Islet of Langerhans (tissue), 1 donor: ENCODE measurements around the gene DENND5B.
"Not testable (repeated sequence)": the region's sequence is repeated elsewhere in the genome, so short reads cannot be mapped to it uniquely, and the experiment has no call there.

ENCODE experiments used
- FAIRE-seq: peaks from one replicate; lab custom pipeline; 2011; peaks lifted over from hg19 to GRCh38; lab: Jason Lieb, UNC

The DENND5B gene

DNA sequence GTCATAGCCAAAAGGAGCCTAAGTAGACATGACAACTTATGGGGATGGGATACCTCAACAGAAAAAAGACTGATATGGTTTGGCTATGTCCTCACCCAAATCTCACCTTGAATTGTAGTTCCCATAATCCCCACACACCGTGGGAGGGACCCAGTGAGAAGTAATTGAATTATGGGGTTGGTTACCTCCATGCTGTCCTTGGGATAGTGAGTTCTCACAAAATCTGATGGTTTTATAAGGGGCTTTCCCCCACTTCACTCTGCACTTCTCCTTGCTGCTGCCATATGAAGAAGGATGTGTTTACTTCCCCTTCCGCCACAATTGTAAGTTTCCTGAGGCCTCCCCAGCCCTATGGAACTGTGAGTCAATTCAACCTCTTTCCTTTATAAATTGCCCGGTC, 89.9 kb downstream of the DENND5B start:
- FAIRE-seq, result peak; percentile 9

DNA sequence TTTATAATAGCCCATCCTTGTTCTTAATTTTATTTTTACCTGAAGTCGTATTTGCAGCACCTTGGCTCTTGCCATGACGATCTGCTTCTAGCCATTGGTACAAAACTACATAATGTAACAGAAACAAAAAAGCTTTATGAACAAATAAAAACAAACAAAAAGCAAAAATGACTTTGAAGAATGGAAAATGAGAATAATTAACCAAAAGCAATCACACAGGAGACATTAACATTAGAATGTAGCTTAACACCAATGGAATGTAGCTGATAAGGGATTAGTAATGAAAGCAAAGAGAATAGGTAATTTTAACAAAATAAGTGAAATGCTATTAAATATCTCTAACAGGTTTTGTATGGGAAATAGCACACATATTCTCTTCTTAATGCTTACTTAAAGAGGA, 91.4 kb downstream of the DENND5B start:
- peak; percentile 33 for FAIRE-seq

DNA sequence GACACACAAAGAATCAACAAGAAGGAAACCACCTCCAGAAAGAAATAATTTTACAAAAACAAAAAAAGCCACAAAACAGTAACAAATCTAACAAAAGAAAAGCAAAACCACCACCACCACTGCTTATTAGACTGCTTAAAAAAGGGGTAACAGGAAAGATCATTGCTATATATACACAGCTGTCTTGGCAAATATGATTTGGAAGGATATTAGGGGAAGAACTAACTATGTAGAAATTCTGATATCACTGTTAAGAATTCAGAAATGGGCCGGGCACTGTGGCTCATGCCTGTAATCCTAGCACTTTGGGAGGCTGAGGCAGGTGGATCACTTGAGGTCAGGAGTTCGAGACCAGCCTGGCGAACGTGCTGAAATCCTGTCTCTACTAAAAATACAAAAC, 92.5 kb downstream of the DENND5B start:
- no peak for FAIRE-seq

DNA sequence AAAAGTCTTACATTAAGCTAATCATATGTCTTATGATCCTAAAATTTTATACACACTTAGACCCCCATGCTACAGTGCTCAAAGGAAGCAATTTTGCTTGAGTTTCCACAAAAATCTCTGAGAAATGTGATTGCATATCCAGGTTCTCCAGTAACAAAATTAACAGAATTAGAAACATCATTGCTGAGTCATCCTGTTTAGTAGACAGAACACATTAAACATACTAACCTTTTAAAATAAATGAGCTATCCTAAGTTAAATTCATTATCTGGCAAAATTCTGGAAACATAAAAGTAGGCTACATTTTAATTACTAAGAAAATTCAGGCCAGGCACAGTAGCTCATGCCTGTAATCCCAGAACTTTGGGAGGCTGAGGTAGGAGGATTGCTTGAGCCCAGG, 94.7 kb downstream of the DENND5B start:
- peak; percentile 74 for FAIRE-seq

DNA sequence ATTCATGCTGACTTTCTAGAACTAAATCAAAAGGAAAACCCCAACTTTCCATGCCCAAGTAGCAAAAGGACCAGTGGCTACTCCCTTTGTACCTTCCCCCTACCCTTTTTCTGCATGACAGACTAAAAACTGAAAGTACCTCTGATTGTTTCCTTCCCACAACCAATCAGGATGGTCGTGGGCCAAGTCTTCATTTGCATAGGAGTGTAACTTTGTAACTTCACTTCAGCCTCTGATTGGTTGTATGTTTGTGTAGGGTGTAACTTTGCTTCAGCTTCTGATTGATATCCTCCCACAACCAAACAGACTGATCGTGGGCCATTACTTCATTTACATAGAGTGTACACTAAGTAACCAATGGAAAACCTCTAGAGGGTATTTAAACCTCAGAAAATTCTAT, 96.5 kb downstream of the DENND5B start:
- no peak for FAIRE-seq

DNA sequence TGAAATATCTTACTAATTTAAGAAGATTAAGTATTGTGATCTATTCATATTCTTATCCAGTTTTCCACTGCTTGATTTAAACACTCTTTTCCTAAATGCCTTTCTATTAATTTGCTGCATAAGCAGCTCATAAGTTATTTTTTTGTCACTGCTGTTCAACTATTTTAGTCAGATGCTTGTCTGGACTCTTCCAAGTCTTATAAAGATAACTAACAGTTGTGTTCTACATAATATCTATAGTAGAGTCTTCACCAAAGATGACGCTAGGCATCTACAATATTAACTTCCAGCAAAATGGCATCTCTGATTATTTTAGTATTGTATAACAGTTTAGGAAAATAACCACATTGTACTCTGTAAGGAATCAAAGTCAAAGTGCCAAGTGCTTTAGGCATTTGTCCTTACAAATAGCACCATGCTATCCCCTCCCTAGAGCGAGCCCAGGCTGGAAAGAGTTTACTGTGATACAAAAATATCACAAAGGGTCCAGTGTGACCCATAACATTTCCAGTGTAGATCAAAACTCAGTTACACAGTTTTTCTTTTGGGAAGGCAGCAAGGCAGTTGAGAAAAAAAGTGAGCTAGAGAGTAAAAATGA, 98.2 kb downstream of the DENND5B start:
- FAIRE-seq, result no peak

DNA sequence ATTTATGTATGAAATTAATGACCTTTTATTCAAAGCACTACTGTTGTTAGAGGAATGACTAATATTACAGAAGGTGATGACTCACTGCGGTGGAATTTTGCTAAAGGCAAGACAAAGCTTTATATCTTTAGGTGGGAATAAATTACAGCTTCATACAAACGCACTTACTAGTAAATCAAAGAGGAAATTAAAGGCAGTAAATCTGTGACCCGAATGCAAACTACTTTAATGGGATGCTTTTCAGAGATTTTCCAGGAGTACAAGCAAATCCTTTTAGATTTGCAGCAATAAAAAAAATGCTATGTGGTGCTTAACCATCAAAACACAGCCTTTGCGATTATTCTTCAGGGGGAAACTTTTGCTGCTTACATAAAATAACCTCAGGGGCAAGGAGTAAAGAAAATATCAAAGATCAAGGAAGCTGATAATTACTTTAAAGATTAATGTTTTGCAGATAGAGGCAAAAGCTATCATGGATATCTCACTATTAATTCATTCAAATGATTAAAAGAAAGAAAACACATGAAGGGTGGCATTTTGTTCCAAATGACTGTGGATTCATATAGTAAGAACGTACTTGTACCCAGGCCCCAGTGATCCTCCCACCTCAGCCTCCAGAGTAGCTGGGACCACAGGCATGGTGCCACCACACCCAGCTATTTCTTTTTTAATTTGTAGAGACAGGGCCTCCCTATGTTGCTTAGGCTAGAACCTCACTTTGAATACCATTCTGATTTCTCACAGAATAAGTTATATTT, 98.9 kb downstream of the DENND5B start:
- no peak for FAIRE-seq

DNA sequence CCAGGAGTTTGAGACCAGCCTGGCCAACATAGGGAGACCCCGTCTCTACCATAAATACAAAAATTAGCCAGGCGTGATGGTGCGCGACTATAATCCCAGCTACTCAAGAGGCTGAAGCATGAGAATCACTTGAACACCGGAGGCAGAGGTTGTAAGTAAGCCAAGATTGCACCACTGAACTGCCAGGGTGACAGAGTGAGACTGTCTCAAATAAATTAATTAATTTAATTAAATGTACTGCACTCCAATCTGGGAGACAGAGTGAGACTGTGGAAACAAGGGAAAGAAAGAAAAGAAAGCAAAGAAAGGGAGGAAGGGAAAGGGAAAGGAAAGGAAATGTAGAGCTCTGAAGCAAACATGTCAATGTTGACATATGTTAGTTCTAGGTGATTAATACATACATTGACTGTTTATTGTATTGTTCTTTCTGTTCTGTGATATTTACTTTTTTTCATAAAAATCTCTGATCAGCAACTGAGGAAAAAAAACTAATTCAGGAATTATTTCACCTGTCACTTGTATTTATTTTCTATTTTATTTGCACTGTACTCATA, 99.6 kb downstream of the DENND5B start:
- FAIRE-seq, result peak; percentile 86

DNA sequence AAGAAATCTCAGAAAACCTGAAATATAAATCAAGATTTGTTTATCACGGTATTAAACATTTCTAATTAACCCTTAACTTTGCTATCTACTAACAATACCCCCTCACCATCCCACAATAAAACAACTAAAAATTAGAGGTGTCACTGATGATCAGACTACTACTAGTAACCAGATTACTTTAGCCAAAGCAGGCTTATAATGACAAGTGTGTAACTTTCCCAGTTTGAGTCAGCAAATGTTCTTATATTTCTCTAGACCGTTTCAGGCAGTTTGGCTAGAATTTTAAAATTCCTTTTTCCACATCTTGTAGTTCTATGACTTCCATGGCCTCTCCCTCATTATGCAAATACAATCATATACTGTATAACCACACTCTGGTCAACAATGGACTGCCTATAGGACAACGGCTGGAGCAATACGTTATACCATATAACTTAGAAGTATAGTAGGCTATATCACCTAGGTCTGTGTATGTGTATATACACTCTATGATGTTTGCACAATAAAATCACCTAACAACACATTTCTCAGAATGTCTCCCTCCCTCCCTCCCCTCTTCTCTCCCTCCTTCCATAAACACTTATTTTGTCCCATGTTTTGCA, 102.1 kb downstream of the DENND5B start:
- FAIRE-seq, result no peak

DNA sequence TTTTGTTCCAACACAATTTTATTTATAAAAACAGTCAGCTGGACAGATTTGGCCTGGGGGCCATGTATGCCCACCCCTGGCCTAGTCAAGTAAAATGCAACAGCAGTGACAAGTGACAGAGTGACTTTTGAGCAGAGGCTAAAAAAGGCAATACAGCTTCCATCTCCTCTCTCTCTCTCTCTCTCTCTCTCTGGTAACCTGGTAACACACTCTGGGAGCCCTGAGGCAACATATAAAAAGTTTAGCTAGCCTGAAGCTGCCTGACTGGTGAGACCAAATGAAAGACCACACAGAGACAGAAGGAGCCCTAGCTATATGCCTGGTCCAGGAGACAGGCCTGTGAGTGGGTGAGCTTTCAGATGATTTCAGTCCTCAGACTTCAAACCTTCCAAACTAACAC, 105.4 kb downstream of the DENND5B start:
- peak; percentile 58 for FAIRE-seq

DNA sequence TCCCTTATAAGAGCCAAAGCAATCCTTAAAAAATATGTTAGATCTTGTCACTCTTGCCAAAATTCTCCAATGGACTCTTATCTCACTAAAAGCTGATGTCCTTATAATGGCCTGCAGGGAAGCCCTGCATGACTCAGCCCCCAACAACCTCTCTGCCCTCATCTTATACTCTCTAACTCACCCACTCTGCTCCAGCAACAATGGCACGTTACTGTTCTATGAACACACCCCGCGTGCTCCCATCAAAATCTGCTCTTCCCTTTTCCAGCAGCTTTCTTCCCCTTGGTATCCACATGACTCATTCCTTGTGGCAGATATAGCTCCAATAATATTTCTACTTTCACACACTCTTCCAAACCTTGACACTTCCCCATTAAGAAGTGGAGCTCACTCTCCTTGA, 108.1 kb downstream of the DENND5B start:
- no peak for FAIRE-seq

DNA sequence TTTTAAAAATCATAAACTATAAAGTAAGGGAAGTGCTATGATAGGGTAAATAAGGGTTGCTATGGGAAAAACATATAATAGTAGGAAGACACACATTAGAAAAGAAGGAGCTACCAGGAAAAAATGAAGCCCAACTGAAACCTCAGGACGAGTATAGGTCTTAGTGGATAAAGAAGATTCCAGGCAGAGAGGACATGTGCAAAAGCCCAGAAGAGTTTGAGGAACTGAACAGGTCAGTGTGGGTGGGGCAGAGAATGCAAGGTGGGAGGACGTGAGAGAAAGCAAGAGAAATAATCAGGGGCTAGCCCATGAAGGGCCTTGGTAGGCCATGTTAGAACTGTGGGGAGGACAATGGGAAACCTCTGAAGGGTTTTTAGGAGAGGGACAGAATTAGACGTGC, 109.5 kb downstream of the DENND5B start:
- no peak for FAIRE-seq

DNA sequence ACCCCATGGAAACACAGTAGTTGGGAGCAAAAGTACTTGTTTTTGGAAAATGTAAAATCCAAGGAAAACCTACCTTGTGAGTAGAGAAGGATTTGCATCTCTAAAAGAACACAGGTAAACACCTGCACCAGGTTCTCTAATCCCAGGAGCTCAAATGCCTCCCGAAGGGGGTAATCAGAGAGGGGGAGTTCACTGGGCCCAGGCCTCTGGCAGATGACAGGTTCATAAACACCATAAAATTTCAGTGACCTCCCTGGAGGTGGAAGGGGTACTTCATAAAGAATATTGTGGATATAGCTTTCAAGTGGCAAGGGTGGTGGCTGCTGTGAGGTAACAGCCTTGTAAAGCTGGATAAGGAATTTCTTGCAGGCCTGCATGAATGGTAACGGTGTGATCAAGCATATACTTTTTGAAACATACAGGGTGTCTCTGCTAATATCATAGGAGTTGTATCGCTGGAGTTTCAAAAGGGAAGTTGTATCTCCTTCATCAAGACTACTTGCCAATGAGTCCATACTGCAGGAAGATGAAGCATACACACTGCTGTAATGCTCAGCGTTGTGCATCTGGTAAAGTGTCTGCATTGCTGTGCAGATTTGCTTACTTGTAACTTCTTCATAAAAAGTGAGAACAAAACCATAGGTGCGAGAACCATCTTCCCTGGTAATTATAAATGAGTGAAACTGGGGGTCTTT, 111.3 kb downstream of the DENND5B start:
- no peak for FAIRE-seq

DNA sequence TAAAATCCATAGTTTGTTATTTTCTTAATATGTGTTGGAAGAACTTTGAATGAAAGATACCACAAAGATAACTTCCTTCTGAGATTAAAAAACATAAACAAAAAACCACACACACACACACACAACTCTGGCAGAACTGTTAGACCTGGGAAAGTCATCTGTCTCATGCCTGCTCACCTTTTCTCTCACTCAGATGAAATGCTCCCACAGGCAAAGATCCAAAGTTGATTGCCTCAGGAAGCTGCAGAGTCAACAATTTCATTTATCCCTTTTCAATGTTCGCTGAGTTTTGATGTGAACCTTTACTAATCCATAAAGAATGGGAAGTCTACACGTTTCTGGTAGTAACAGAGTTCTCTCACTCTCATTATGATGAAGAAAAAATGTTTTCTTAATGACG, 112.0 kb downstream of the DENND5B start:
- FAIRE-seq, result no peak

DNA sequence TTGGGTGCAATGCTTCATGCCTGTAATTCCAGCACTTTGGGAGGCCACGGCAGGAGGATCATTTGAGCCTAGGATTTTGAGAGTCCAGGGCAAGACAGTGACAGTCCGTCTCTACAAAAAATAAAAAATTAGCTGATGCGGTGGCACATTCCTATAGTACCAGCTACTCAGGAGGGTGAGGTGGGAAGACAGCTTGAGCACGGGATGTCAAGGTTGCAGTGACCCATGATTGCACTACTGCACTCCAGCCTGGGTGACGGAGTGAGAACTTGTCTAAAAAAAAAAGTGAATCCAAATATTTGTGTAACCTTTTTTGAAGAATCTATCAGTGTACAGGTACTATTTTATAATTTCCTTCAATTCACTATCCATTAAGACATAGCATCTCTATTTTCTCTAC, 112.5 kb downstream of the DENND5B start:
- no peak for FAIRE-seq

DNA sequence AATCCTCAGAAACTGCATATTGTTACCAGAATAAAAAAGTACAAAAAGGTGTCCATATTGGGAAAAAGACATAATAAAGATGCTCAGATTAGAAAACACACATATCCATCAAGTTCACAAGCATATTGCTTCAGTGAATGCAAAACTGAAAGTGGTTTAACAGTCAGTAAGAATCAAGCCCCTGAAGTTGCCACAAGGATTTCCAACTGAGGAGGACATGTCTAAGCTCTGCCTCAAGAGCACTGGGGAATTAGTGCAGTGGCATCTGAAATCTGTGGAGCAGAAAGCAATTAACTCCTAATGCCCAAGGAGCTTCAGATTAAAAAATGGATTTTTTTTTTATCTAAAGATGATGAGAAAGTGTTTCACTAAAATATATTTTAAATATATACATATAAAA, 113.2 kb downstream of the DENND5B start:
- no peak for FAIRE-seq

DNA sequence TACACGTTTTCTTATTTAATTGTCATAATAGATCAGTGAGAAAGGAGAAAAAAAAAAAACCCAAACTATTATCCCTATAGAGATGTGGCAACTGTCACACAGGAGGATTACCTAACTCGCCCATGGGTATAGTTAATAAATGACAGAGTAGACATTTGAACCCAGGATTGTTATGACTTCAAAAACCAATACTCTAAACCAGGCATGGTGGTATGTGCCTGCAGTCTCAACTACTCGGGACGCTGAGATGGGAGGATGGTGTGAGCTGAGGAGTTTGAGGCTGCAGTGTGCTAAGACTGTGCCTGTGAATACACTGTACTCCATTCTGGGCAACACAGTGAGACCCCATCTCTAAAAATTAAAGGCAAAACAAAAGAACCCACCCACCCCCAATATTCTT, 114.5 kb downstream of the DENND5B start:
- no peak for FAIRE-seq

DNA sequence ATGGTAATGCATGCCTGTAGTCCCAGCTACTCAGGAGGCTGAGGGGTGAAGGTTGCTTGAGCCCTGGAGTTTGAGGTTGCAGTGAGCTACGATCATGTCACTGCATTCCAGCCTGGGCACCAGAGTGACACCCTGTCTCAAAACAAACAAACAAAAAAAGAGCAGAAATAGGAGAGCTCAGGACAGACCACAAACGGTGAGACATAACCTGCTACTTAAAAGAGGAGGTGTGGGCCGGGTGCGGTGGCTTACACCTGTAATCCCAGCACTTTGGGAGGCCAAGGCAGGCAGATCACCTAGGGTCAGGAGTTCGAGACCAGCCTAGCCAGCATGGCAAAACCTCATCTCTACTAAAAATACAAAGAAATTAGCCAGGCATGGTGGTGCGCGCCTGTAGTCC, 115.3 kb downstream of the DENND5B start:
- FAIRE-seq, result not testable (repeated sequence)

DNA sequence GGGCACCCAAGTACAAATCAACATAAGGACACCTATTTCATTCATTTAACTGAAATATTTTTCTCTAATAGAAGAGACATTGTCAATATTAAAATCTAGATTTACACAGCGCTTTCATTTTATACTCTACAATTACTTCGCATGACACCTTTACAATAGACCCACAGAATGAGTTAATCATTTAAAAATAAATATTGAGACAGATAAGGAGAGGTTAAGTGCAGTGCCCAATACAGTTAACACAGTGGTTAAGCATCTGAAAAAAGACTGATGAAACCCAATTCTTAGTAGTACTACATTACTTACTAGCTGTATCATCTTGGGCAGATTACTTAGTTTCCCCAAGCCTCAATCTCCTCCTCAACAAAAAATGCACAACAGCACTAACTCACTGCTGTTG, 116.2 kb downstream of the DENND5B start:
- peak; percentile 24 for FAIRE-seq

DNA sequence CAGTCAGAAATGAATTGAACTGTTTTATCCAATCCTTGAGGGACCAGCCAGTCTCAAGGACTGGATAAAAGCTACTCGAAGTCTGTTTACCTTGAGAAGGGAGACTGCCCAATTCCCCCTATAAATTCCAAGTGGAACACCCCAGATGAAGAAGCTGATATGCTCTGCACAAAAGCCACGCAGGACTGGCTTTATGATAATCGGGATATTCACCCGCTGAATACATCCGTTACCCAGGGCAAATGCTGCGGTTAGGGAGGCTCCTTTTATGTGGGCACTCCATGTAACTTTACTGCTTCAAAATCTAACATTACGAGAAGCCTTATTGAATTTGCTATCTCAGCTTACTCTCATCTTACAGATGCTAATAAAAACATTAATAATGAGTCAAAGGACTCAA, 119.1 kb downstream of the DENND5B start:
- FAIRE-seq, result no peak

DNA sequence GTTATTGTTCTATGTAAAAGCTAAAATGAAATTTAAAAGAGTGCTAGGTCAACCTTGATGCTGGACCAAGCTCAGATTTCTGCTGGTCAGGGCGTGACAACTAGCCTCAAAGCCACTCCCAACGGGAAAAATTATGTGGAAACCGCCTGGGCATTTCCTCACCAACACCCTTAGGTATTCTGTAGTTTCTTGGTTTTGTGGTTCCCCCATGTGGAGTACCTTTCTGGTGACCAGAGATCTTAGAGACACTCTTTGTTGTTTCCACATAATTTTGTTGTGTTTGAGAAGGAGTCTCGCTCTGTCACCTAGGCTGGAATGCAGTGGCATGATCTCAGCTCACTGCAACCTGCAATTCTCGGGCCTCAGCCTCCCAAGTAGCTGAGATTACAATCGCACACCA, 119.9 kb downstream of the DENND5B start:
- no peak for FAIRE-seq

DNA sequence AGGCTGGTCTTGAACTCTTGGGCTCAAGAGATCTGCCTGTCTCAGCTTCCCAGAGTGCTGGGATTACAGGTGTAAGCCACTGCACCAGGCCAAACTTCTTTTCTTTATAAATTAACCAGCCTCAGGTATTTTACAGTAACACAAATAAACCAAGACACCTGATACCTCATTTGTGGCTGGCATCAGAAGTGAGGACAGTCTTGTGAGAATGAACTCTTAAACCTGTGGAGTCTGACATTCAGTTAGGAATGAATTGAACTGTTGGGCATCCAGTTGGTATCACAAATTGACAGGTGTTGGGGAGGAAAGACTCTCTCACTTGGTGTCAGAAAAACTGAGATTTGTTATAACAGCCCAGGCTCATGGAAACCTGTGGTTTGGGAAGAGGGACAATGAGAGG, 120.5 kb downstream of the DENND5B start:
- no peak for FAIRE-seq

DNA sequence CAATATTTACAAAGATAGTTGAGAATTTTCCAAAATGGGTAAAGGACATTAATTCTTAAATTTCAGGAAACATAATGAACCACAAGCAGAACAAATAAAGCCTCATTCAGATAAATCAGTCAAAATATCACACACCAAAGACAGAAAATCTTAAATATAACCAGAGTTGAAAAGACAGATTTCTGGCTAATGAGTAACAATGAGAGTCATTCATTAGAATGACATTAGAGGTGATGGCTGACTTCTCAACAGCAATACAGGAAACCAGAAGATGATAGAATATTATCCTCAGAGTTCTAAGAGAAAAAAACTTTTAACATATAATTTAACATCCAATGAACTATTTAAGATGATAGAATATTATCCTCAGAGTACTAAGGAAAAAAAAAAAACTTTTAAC, 124.2 kb downstream of the DENND5B start:
- no peak for FAIRE-seq
